Effector memory CD8-positive, alpha-beta T cell (primary cell): ENCODE data around the gene GALNT18.

Source experiments
- ATAC-seq: fragments of 150-1000 bp; cut with Tn5 transposase; replicated peaks from 2 replicates; pipeline ENCODE4 v1.10.0; 2021; ENCODE audit warnings: mild to moderate bottlenecking, moderate library complexity
- DNase-seq, 3 experiments: peaks; one replicate each; pipeline ENCODE4 v3.0.0; 2021
- H3K27ac Mint-ChIP-seq, 2 donors: one replicate each; pipeline ENCODE4 v1.8.0; 2022; ENCODE audit warnings: mild to moderate bottlenecking in 2 of 2, mixed read lengths in 2 of 2, moderate library complexity in 2 of 2
- H3K27me3 Mint-ChIP-seq, 2 donors: one replicate each; pipeline ENCODE4 v1.8.0; 2022; ENCODE audit warnings: mixed read lengths in 2 of 2
- H3K36me3 Mint-ChIP-seq: one replicate; pipeline ENCODE4 v1.8.0; 2022; ENCODE audit warnings: mild to moderate bottlenecking, moderate library complexity, mixed read lengths; ENCODE audit not compliant: insufficient read depth
- H3K4me1 Mint-ChIP-seq, 2 donors: one replicate each; pipeline ENCODE4 v1.8.0; 2022; ENCODE audit warnings: low read depth in 2 of 2, mixed read lengths in 2 of 2
- H3K4me3 Mint-ChIP-seq, 2 donors: one replicate each; pipeline ENCODE4 v1.8.0; 2022; ENCODE audit warnings: mild to moderate bottlenecking in 2 of 2, mixed read lengths in 2 of 2, moderate library complexity in 2 of 2
- H3K9me3 Mint-ChIP-seq, 2 donors: one replicate each; pipeline ENCODE4 v1.8.0; 2022; ENCODE audit warnings: mixed read lengths in 2 of 2

Gene GALNT18

DNA sequence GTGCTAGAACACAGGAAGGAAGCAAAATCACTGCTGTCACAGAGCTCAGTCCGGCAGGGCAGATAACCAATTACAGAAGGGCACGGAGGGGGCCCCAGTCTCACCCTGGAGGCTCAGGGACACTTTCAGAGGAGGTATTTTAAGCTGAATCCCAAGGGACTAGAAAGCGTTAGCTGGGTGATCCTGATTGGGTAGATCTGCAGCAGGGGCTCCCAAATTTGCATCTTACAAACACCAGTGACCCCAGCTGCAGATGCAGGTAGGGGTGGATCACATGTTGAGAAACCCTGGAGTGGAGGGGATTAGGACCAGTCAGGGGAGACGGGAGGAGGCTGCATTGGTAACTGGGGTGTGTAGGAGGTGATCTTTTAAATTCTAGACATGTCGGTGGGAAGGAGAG, 360.2 kb downstream of the GALNT18 start:
- Mint-ChIP-seq H3K27me3 (peaks cover 37 to 56% of the 10 kb centered on the region in 2 donors), H3K4me3 (no peak overlapping the region), H3K27ac (no peak overlapping the region), H3K36me3 (no peaks in the 10 kb centered on the region), H3K9me3 (no peaks in the 10 kb centered on the region), H3K4me1 (peaks cover 0 to 2% of the 10 kb centered on the region in 2 donors)
- DNase-seq, result no peak
- ATAC-seq, result no peak

GRCh38 chr11:11260903-11261302, 360.9 kb downstream of the GALNT18 start:
- no peaks in the 10 kb centered on the region for H3K36me3 Mint-ChIP-seq
- no peaks in the 10 kb centered on the region for H3K9me3 Mint-ChIP-seq
- no peak for DNase-seq
- peaks cover 34 to 48% of the 10 kb centered on the region in 2 donors for H3K27me3 Mint-ChIP-seq
- H3K4me1 Mint-ChIP-seq, result no peaks in the 10 kb centered on the region
- H3K27ac Mint-ChIP-seq, result no peak overlapping the region
- no peak for ATAC-seq
- H3K4me3 Mint-ChIP-seq, result no peak overlapping the region

DNA sequence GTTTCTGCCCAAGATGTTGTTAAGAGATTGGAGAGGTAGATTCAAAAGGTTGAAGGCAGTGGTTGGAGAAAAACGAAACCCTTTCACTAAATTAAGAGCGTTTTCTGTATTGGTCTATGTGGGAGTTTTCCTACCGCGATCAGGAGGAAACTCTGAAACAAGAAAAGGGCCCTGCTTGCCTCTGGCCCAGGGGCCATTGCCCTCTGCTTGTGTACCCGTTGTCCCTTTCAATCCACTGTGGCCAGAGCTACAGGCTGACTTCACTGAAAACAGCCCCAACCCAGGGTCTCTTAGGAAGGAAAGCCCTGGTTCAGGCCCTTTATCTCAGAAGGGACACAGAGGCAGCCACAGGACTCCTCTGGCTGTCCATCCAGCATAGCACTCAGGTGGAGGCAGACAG, 367.8 kb downstream of the GALNT18 start:
- no peaks in the 10 kb centered on the region for H3K9me3 Mint-ChIP-seq
- no peak overlapping the region for H3K4me3 Mint-ChIP-seq
- no peak for DNase-seq
- H3K36me3 Mint-ChIP-seq, result no peaks in the 10 kb centered on the region
- no peaks in the 10 kb centered on the region for H3K4me1 Mint-ChIP-seq
- H3K27me3 Mint-ChIP-seq, result peaks cover 36 to 49% of the 10 kb centered on the region in 2 donors
- no peak overlapping the region for H3K27ac Mint-ChIP-seq
- ATAC-seq, result no peak

- Mint-ChIP-seq H3K27me3 (peaks cover 36 to 49% of the 10 kb centered on the region in 2 donors), H3K4me3 (no peak overlapping the region), H3K36me3 (no peaks in the 10 kb centered on the region), H3K9me3 (no peaks in the 10 kb centered on the region), H3K27ac (no peak overlapping the region), H3K4me1 (no peaks in the 10 kb centered on the region)
- DNase-seq (no peak), ATAC-seq (no peak)
Measured at GRCh38 chr11:11253497-11253896, 368.3 kb downstream of the GALNT18 start.

DNA sequence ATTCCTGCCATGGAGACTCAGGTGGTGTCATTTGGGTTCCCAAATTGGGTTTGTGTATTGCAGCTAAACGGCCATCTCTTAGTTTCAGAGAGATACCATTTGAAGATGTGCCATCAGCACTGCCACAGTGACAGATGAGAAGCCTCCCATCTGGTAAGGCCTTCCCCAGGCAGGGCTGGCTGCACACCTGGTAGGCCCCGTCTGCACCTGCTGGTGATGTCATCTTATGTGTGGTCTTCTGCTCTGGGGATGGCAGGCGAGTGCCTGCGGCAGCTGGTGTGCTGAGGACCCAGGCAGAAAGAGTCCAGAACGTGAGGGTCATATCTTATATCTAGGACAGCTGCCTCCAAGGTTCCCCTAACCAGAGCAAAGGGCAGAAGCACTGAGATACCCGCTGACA, 369.4 kb downstream of the GALNT18 start:
- Mint-ChIP-seq H3K27me3 (peaks cover 36 to 49% of the 10 kb centered on the region in 2 donors), H3K4me1 (no peaks in the 10 kb centered on the region), H3K36me3 (no peaks in the 10 kb centered on the region), H3K4me3 (no peak overlapping the region), H3K27ac (no peak overlapping the region), H3K9me3 (peaks cover 0 to under 1% of the 10 kb centered on the region in 2 donors)
- ATAC-seq (no peak), DNase-seq (no peak)

DNA sequence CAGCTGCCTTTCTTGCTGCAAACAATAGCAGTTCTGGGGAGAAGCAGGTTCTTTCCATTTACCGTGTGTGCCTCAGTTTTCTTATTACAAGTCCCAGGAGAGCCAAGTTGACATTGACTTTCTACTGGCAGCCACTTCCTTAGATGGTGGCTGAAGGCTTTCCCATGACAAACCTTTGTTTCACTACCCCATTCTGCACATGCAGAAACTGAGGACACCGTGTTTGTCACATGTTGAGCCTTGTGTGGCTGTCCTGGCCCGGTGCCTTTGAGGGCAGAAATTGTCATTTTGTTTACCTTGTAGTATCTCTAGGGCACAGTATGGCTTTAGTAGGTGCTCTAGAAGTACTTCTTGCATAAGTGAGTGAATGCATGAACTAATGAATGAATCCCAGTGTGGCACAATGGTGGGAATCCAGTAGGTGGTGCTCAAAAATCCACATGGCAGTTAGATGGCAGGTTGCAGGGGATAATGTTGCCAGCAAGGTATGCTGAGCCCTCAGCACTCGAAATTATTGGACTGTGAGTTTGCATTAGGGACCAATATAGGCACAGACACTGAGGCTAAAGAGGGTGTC, 370.3 kb downstream of the GALNT18 start:
- H3K4me1 Mint-ChIP-seq, result peaks cover 0 to 8% of the 10 kb centered on the region in 2 donors

GRCh38 chr11:11250470-11250869, 371.3 kb downstream of the GALNT18 start:
- Mint-ChIP-seq H3K27me3 (peaks cover 36 to 43% of the 10 kb centered on the region in 2 donors), H3K27ac (no peak overlapping the region), H3K4me3 (no peak overlapping the region), H3K36me3 (peaks cover 3% of the 10 kb centered on the region), H3K4me1 (peaks cover 0 to 11% of the 10 kb centered on the region in 2 donors), H3K9me3 (peaks cover 0 to 12% of the 10 kb centered on the region in 2 donors)
- ATAC-seq (no peak), DNase-seq (no peak)

More for the DNA sequence above, 370.3 kb downstream of the GALNT18 start:
- peaks cover 0 to 9% of the 10 kb centered on the region in 2 donors for H3K9me3 Mint-ChIP-seq
- H3K27me3 Mint-ChIP-seq, result peaks cover 36 to 43% of the 10 kb centered on the region in 2 donors
- DNase-seq (no peak), ATAC-seq (no peak)
- H3K4me3 Mint-ChIP-seq, result no peak overlapping the region
- H3K27ac Mint-ChIP-seq, result no peak overlapping the region
- peaks cover 3% of the 10 kb centered on the region for H3K36me3 Mint-ChIP-seq

- H3K4me3 Mint-ChIP-seq, result no peak overlapping the region
- peaks cover 11 to 29% of the 10 kb centered on the region in 2 donors for H3K4me1 Mint-ChIP-seq
- H3K27ac Mint-ChIP-seq, result no peak overlapping the region
- DNase-seq (no peak), ATAC-seq (no peak)
- peaks cover 19 to 26% of the 10 kb centered on the region in 2 donors for H3K27me3 Mint-ChIP-seq
- H3K9me3 Mint-ChIP-seq, result peaks cover 0 to 12% of the 10 kb centered on the region in 2 donors
- H3K36me3 Mint-ChIP-seq, result peaks cover 3% of the 10 kb centered on the region
Measured at GRCh38 chr11:11247576-11247975, 374.2 kb downstream of the GALNT18 start.

DNA sequence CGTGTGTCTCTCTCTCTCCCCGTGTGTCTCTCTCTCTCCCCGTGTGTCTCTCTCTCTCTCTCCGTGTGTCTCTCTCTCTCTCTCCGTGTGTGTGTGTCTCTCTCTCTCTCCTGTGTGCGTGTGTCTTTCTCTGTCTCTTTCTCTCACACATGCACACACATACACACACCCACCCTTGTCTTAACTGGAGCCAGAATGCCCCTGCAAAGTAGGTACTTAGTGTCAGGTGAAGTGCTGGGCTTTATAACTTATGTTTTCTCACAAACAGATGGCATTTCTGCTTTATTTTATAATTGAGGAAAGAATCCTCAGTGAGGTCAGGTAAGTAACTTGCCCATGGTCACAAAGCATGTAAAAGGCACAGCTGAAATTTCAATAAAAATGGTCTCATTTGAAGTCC, 374.7 kb downstream of the GALNT18 start:
- Mint-ChIP-seq H3K36me3 (peaks cover 3% of the 10 kb centered on the region), H3K27ac (peak overlapping the region in 1 of 2 donors; percentile 86), H3K27me3 (peaks cover 14 to 21% of the 10 kb centered on the region in 2 donors), H3K4me1 (peaks cover 11 to 29% of the 10 kb centered on the region in 2 donors), H3K9me3 (peaks cover 0 to 12% of the 10 kb centered on the region in 2 donors), H3K4me3 (no peak overlapping the region)
- ATAC-seq, result no peak
- DNase-seq, result no peak

DNA sequence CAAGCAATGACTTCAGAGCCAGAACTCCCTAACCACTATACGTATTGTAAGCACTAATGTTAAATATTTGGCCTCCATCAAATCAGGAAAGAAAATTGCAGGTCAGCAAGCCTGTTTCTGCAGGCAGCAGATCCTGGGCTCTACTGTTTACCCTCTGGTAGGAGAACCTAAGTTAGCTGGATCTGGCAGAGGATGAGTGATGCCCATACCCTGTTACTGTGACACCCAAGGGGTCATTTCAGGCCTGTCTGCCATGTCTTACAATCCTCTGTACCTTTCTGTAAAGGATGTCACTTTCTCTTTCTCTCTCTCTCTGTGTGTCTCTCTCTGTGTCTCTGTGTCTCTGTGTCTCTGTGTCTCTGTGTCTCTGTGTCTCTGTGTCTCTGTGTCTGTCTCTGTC, 375.6 kb downstream of the GALNT18 start:
- Mint-ChIP-seq H3K9me3 (peaks cover 0 to 12% of the 10 kb centered on the region in 2 donors), H3K4me3 (no peak overlapping the region), H3K4me1 (peaks cover 11 to 29% of the 10 kb centered on the region in 2 donors), H3K36me3 (peaks cover 3% of the 10 kb centered on the region), H3K27me3 (peaks cover 5 to 12% of the 10 kb centered on the region in 2 donors), H3K27ac (peak overlapping the region; percentile 84 to 86)
- DNase-seq, result no peak
- ATAC-seq, result no peak

- Mint-ChIP-seq H3K36me3 (peaks cover 3% of the 10 kb centered on the region), H3K4me3 (no peak overlapping the region), H3K27ac (no peak overlapping the region), H3K27me3 (peaks cover 0 to 6% of the 10 kb centered on the region in 2 donors), H3K4me1 (peaks cover 11 to 29% of the 10 kb centered on the region in 2 donors), H3K9me3 (peaks cover 0 to 12% of the 10 kb centered on the region in 2 donors)
- DNase-seq, result no peak
- no peak for ATAC-seq
Measured at GRCh38 chr11:11245453-11245852, 376.4 kb downstream of the GALNT18 start.

DNA sequence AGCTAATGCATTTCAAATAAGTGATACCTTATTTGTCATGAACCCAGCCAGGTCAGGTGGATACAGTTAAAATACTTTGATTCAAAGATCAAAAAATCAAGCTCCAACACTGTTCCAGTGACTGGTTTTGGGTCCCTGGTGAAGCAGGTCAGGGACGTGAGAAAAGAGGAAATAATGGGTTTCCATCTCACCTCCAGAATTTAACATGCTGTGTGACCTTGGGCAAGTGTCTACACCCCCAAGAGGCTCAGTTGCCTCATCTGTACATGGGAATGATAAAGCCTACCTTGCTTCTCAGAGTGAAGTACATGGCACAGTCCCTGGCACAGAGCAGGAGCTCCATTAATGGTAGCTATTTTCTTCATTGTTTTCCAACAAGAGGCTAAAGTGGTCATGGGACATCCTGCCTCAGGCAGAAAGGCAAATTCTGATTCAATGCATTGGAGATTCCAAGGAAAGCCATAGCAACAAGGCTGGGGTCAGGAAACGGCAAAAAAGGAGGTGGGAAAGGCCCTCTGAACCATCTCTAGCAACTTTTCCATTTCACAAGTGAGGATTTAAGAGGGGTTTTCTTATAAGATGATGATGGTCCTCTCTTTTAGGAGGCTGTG, 377.2 kb downstream of the GALNT18 start:
- Mint-ChIP-seq H3K4me1 (peaks cover 11 to 29% of the 10 kb centered on the region in 2 donors), H3K27ac (peak overlapping the region in 1 of 2 donors; percentile 88), H3K36me3 (peaks cover 3% of the 10 kb centered on the region), H3K27me3 (no peaks in the 10 kb centered on the region), H3K4me3 (peak overlapping the region in 1 of 2 donors; percentile 65), H3K9me3 (peaks cover 0 to 12% of the 10 kb centered on the region in 2 donors)
- ATAC-seq (no peak), DNase-seq (no peak)

GRCh38 chr11:11243590-11244469, 378.0 kb downstream of the GALNT18 start:
- peak overlapping the region in 1 of 2 donors; percentile 88 for H3K27ac Mint-ChIP-seq
- ATAC-seq (peak; percentile 75), DNase-seq (peak in 2 of 3 experiments; percentile 15 to 26)
- H3K4me1 Mint-ChIP-seq, result peaks cover 11 to 29% of the 10 kb centered on the region in 2 donors
- peaks cover 0 to 12% of the 10 kb centered on the region in 2 donors for H3K9me3 Mint-ChIP-seq
- peaks cover 3% of the 10 kb centered on the region for H3K36me3 Mint-ChIP-seq
- H3K27me3 Mint-ChIP-seq, result peaks cover 0 to 1% of the 10 kb centered on the region in 2 donors
- peak overlapping the region; percentile 48 to 65 for H3K4me3 Mint-ChIP-seq
